ENCODE results near the gene EXO1.
"Not testable (repeated sequence)": the region's sequence is repeated elsewhere in the genome, so short reads cannot be mapped to it uniquely, and the experiment has no call there.

EXO1 gene

DNA sequence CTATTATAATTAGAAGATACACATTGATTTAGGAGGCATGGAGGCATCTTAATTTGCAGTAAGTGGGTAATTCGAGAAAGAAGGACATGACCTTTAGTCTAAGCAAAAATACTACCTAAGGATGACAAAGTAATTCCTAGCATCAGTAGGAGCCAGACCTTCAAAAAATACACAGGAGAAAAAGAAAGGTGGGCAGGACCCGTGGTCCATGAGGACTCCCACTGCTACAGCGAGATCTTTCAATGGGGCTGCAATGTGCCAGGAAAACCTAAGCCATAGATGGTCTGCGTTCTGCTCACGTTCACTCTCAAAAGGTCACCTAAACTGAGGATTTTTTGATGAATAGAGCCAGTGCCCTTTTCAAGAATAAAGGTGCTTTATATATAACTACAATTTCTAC is 10.6 kb upstream of the EXO1 start:
- no peak for DNase-seq

DNA sequence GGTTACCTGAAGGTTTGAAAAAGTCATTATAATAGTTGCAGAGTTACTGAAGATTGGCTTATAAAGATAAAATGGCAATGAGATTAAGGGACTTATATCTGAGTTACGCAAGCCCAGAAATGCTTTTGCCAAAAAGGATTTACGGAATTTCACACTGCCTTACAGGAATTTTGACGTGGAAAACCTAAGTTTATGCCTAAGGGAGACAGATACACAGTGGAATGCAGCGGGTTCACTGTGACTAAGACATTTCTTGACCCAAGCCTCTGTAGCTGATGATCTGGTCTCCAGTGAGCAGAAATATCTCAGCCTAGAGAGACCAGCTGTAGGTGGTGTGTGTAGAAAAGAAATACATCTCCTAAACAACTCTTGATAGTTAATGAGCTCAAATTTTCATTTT is 10.1 kb upstream of the EXO1 start:
- peak; percentile 83 for DNase-seq

DNA sequence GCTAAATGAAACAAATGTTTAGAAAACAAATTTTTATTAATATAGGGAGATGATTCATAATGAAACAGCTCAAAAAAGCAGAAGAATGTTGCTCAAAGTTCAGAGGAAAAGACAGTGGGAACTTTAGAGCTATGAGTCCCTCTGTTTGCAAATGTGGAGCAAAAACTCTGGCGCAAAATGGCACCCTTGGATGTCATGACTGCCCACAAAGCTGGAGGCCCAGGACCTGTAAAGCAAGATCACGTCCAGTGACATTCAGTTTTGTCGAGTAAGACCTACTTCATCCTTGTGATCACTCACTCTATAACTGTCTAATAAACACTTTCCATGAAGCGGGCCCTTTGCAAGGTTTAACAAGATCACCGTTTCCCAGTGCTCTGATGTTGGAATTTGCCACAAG is 9.1 kb upstream of the EXO1 start:
- DNase-seq = no peak

DNA sequence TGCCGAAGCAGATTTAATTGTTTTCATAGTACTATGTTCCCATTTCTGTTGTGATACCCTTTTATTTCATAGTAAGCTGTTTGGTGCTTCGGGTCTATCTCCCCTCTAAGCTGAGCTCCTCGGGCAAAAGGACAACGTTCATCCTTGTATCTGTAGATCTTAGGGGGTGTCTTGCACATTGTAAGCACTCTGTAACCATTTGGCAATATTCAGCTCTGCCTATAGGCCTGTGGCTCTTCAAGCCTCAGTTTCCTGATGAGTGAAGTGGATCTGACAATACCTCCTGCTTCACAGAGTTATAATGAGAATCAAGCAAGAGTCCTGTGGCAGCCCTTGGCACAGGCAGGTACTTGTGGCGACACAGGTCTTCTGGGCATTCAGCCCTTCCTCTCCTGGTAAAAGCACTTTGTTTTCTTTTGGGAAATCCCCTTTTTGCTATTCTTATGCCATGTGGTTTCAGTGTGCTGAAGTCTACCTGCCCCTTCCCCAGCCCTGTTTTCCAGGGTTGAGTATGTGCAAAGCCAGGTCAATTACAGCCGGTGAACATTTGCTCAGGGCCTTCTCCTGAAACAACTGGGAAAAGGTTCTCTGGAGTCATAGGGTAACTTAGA is 8.5 kb upstream of the EXO1 start:
- DNase-seq = no peak

DNA sequence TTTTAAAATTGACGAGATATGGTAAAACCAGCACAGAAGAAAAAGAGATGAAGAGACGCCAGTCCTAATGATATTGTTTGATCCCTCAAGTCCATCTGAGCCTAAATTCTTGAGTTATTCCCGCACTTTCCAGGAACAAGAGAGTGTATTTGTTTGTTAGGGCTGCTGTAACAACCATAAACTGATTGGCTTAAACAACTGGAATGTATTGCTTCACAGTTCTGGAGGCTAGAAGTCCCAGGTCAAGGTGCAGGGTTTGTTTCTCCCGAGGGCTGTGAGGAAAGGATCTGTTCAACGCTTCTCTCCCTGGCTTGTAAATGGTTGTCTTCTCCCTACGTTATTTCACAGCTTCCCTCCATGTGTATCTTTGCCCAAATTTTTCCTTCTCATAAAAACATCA is 7.8 kb upstream of the EXO1 start:
- no peak for DNase-seq

DNA sequence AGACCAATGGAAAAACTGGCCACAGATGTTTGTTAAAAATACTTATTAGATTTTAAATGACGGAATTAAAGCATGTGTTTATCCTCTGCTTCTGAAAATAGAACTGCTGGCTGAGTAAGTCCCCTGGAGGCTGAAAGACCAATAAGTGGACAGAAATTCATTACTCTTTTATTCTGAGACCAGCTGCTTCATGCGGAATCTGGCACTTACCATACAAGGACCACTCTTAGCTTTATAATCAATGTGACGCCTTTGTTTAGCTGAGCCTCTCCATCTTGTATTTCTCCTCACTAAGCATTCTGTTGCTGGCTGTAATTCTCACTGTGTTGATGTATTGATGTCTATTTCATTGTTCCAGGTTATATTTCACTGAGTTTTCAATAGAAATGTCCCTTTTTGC is 6.3 kb upstream of the EXO1 start:
- no peak for DNase-seq

DNA sequence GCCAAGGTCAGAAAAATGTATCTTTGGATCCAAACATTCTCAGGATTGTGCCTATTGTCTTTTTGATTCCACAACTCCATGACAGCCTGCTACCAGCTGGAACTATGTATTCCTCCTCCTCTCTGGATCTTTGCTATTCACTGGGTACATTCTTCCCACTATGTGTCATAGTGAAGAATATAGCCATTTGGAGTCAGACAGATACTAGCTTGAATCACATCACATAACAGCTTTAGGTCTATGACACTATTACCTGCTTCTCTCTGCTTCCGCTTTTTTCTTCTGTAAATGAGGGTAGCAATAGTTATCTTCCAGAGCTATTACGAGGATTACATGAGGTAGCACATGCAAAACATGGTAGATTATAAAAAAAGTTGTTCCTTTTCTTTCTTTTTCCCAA is 5.4 kb upstream of the EXO1 start:
- DNase-seq = peak; percentile 61

- DNase-seq = no peak
Observed at GRCh38 chr1:241844593-241844992, 3.4 kb upstream of the EXO1 start.

- no peak for DNase-seq
Observed at GRCh38 chr1:241846375-241846774, 1.6 kb upstream of the EXO1 start.

- DNase-seq = no peak
Observed at GRCh38 chr1:241846862-241847539, 1.0 kb upstream of the EXO1 start.

- no peak for DNase-seq
Observed at GRCh38 chr1:241847540-241847795, 536 bp upstream of the EXO1 start.

- DNase-seq = no peak
Observed at GRCh38 chr1:241848686-241849344, 811 bp downstream of the EXO1 start.

DNA sequence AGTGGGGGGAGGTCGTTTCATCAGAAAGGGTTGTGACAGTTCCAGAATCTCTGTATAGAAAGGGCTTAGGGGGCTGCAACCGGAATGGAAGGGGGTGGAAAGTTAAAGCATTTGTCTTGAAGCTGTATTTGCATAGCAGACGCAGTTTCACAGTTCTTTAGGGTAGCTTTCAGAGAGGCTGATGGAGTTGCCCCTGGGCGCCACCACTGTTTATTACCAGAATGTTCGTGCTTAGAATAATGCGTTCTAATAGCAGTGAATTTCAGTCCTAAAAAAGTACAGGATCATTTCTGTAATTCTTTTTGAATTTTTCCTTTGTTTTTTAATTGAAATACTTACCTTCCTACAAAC is 1.3 kb downstream of the EXO1 start:
- no peak for DNase-seq

GRCh38 chr1:241855545-241856140 is 7.6 kb downstream of the EXO1 start:
- not testable (repeated sequence) for DNase-seq

- DNase-seq = peak; percentile 7
Observed at GRCh38 chr1:241857131-241857530, 9.1 kb downstream of the EXO1 start.

DNA sequence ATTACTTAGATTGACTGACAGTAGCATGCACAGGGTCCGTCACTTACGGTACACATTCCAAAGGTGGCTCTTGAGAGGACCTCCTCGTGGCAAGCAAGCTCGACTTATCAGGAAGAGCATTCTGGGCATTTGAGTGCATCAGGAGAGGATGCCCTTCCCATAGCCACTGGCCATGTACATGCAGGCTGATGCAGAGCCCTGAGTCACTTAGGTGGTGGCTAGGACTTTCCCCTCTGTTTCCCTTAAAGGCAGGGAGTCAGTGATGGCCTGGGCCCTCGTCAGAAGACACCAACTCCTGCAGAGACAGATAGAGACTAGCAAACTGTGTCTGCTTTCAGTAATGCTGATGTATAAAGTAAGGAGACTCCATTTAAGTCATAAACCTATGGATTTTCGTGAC is 12.9 kb downstream of the EXO1 start:
- DNase-seq = no peak

DNA sequence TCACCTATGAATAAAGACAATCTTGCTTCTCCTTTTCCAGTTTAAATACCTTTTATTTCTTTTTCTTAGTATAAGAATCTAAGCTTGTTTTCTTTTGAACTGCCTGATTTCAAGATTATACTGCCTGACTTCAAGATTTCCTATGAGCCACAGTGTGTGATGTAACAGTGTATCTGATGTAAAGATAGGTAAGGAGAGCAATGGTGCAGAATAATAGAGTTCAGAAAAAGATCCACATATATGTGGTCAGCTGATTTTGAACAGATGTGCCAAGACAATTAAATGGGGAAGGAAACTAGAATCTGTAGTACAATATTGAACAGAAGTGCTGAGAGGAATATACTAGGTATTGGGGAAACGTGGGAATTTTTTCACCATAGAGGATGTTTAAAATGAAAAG is 21.0 kb downstream of the EXO1 start:
- DNase-seq = no peak

GRCh38 chr1:241870336-241870735 is 22.3 kb downstream of the EXO1 start:
- DNase-seq = no peak

GRCh38 chr1:241870746-241871430 is 22.9 kb downstream of the EXO1 start:
- DNase-seq = no peak

DNA sequence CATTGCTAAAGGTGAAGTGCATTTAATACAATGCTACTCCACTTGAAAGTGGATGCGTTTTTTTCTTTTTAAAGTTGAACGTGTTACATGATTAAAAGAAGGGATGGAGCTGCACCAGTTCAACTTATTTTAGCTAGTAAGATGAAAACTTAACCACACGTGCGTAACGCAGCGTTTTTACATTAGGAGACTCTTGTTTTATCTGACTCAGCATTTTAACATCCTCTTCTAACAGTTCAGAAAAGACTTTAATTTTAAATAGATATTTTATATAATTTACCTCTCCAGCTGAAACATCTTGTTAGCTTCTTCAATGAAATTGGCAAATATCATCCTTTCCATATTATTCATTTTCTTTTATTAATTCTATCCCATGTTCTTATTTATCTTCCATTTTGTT is 33.4 kb downstream of the EXO1 start:
- no peak for DNase-seq

- no peak for DNase-seq
Observed at GRCh38 chr1:241883159-241883558, 35.2 kb downstream of the EXO1 start.

GRCh38 chr1:241888232-241888631 is 40.2 kb downstream of the EXO1 start:
- DNase-seq = peak; percentile 23

- no peak for DNase-seq
Observed at GRCh38 chr1:241891296-241891695, 43.3 kb downstream of the EXO1 start.

DNA sequence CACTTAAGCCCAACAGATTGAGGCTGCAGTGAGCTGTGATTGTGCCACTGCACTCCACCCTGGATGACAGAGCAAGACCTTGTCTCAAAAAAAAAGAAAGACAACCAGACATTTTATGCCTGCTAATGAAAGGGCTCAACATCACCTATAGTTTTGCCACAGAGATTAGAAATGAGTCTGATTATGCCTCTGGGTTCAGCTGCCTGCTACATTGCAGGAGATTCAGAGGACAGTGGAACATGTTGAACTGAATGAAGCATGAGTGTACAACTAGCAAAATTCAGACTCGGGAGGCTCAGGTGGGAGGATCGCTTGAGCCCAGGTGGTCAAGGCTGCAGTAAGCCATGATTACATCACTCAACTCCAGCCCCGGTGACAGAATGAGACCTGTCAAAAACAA is 46.0 kb downstream of the EXO1 start:
- no peak for DNase-seq

All from fibroblast of skin of right biceps (primary cell).